ENCODE results near the gene AHSP.
A peak's percentile ranks its signal among the peaks of the same experiment; 100 is the strongest.
"Not testable (repeated sequence)": the region's sequence is repeated elsewhere in the genome, so short reads cannot be mapped to it uniquely, and the experiment has no call there.

The AHSP gene

DNA sequence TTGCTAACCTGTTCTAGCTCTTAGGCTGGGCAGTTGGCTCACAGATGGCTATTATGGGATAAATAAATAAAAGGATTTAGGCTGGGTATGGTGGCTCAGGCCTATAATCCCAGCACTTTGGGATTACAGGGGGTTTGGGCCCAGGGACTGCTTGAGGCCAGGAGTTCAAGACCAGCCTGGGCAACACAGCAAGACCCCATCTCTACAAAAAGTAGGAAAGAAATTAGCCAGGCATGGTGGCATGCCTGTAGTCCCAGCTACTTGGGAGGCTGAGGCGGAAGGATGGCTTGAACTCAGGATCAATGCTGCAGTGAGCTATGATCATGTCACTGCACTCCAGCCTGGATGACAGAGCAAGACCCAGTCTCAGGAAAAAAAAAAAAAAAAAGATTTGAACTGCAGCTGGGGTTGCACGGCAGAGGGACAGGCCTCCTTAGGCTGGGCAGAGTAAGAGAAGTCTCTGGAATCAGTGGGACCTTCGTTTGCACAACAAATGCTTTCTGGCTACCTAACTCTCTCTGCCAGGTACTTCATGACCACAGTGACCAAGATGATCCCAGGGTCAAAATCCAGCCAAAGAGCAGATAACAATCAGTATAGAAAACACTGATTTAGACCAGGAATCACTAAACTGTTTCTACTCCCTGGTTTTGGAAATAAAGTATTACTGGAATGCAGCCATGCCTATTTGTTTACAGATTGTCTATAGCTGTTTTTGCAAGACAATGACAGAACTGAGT lies 26.3 kb upstream of the AHSP start:
- ATAC-seq, result no peak

DNA sequence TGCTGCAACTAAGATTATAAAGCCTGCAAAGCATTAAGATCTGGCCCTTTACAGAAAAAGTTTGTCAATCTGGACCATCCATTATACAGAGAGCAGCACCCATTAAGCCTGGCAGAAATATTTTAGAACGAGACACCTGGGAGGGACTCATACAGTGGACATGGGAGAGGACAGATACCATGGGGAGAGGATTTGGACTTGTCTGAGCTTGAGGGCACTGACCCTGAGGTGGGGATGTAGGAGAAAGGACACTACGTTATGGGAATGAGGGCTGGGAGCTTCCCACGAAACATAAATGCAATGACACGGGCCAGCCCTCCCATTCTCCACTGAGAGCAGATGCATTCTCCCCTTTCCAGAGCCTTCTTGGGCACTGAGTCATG lies 25.7 kb upstream of the AHSP start:
- ATAC-seq, result no peak

DNA sequence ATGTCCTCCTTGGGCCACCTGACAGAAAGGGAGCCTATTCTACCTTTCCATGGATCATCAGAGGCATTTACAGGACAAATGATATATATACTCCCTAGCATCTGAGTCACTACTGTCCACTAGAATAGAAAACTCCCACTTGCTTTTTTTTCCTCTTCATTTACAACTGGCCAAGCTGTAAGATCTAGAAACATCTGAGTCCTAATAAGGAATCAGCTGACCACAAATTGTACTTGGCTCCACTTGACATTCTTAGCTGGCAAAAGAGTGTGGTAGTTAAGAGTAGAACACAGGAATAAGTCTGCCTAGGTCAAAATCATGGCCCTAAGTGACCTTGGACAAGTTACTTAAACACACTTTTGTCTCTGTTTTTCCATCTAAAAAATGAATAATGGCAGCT lies 24.7 kb upstream of the AHSP start:
- no peak for ATAC-seq

DNA sequence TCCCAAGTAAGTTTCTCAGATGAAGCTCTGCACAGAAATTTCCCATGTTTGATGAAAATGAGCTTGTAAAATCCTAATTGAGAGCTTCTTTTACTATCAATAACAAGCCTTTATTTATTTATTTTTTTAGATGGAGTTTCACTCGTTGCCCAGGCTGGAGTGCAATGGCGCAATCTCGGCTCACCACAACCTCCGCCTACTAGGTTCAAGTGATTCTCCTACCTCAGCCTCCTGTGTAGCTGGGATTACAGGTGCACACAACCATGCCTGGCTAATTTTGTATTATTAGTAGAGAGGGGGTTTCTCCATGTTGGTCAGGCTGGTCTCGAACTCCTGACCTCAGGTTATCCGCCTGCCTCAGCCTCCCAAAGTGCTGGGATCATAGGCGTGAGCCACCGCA lies 24.1 kb upstream of the AHSP start:
- ATAC-seq, result not testable (repeated sequence)

DNA sequence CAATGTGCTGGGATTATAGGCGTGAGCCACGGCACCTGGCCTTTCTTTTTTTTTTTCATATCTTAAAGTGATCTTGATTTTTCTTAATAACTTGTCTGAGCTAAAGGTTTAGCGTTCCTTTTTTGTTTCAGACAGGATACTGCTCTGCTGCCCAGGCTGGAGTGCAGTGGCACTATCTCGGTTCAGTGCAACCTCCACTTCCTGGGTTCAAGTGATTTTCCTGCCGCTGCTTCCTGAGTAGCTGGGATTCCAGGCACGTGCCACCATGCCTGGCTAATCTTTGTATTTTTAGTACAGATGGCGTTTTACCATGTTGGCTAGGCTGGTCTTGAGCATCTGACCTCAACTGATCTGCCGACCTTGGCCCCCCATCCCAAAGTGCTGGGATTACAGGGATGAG lies 23.5 kb upstream of the AHSP start:
- ATAC-seq, result no peak

DNA sequence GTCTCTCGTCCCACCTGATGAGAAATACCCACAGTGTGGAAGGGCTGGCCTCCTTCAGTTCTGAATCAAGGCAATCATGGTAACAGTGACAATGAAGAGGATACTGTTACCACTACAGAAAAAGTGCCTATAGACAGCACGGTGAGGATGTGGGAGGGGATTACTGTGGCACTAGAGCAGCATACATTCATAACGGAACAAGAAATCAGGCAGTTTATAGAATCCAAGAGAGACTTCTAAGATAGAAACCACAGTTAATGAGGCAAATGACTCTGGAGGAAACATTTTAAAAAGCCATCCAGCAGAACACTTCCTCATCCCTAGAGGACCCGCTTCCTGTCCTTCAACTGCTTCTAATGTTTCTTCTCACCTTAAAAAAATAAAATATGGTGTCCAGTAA lies 22.2 kb upstream of the AHSP start:
- peak; percentile 53 to 58 for ATAC-seq

DNA sequence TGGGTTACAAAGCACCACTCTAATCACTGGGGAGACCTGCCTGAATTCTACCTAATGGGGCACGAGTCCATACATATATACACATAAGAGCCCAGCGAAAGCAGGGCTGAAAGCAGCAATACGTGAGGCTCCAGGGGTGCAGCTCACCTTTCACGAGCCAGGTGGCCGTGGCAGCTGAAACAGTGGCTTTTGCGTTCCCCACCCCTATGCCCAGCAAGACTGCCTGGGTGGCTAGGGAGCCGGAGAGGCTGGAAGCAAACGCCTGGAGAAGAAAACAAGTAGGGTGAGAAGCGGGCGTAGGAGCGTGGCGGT lies 20.1 kb upstream of the AHSP start:
- ATAC-seq, result no peak

DNA sequence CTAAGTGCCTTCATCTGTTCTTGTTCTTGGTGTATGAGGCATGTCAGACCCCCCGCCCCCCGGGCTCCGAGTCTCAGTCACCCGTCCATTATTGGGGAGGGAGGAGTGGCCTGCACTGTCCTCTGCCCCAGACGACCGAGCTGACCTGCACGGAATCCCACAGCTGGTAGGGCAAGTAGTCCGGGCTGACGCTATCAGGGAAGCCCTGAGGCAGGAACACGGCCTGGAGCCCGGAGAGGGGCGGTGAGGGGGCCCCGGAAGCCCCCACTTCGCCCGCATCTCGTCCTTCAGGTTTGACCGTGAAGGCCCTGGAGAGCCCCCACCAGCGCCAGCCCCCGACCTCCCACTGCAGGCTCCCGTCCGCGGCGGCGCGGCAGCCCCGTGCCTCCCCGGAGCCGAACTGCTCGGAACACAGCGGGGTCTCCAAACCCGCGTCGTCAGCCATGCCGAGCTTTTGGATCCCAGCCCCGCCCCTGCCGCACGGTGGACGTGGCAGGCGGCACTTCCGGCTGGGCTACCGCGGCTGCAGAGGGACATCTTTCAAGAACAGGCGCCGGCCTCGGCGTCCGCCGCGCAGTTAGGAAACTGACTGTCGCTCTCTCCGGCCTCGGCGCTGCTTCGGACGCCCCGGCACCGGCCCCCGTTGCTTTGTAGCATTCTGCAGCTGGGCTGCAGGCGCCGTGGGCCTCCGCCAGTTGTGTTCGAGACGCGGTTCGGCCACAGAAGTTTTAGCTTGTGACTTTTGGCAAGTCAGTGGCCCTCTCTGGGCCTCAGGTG lies 19.6 kb upstream of the AHSP start, which contains the start of gene RUSF1:
TSS of gene RUSF1 (minus strand) at position 463 of the 777 bp plus-strand sequence. CDS start at position 445, 18 bp downstream.
- peak; percentile 88 for ATAC-seq

DNA sequence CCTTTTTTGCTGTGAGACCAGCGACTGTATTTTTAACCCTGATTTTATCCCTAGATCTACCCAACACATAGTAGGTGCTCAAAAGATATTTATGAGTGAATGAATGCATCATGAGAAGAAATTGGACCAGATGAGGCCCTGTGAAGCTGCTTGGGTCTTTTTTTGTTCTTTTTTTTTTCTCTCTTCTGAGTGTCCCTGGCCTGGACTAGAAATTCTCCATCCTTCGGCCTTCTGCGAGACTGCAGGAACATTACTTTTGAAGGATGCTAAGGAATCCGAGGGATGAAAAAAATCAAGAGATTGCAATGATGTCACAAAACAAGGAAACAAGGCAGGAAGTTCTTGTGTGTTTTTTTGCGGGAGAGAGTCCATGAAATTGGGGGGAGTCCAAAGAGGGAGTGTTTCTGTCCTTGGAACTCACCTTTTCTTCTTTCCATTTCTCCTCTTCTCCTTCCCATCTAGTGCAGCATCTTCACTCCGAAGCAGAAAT lies 18.9 kb upstream of the AHSP start:
- no peak for ATAC-seq

DNA sequence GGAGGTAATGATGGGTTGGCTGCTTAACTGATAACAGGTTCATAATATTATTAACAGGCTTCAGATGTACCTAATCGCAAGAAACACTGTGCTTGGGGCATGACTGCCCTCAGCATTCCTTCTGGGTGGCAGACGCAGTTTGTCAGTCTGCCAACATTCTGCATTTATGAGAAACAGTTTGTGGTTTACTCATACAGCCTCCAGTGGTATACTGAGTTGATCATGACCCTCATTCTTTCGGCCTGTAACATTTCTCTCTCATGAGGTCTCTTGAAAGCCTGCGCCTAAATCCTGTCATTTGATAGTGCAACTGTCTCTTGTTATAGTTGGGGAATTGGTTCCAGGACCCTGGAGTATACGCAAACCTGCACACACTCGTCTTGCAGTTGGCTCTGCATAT lies 14.6 kb upstream of the AHSP start:
- ATAC-seq, result no peak

DNA sequence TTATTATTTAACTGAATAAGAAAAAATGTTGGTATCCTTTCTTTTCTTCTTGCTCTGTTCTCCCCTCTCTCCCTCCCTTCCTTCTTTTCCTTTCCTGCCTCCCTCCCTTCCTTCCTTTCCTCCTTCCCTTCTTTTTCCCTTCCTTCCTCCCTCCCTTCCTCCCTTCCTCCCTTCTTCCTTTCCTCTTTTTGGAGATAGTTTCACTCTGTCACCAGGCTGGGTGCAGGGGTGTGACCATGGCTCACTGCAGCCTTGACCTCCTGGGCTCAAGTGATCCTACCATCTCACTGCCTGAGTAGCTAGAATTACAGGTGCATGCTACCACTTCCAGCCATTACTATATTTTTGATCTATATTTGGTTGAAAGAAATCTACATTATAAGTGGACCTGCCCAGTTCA lies 13.8 kb upstream of the AHSP start:
- no peak for ATAC-seq

DNA sequence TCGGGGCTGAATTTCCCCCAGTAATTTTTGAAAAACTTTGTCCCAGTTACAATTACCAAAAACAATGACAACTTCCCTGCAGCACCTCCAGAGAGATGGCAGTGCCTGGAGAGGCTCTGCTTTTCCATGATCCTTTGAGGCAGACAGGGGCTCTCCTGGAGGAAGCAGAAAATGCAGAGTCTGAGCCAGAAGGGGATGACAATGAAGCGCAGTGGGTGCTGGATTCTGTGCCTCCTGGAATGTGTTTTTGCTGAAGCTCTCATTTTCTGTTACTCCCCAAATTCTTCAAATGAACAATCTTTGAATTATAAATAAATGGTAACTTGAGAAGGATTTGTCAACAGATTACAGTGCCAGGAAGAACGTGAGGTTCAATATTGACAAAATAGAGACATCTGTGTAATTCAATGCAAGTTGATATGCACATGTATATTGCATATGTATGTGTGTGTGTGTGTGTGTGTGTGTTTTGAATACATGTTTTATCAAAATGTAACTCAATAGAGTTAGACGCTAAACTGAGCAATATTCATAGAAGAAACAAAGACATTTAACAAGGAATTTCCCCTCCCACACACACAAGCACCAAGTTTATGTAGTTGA lies 9.8 kb upstream of the AHSP start:
- ATAC-seq, result no peak

DNA sequence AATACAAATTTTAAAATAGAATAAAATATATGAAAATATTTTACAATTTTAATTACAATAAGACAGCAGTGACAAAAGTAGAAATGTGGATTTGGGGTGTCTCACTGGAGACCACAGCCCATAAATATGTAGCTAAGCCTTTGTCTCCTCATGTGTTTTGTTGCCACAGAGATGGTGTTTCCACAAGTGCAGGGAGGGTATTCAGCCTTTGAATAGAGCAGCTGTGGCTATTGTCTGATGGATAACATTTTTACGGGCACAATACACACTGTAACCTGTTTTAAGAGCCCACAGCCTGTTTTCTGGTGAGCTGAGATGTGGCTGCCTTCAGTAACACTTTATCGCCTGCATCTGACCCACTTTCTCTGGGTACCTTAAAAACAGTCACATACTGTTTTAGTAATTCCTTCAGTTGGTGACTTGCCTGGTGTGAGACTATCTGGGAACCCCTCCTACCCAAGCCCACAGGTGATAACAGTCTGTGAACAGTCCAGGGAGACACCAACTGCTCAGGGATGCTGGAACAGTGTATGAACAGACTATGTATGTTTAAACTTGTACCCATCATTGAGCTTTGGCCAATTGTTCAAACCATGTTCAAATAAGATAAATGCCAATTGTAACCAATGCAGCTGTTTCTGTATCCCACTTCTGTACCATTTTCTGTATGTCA lies 7.8 kb upstream of the AHSP start:
- no peak for ATAC-seq

DNA sequence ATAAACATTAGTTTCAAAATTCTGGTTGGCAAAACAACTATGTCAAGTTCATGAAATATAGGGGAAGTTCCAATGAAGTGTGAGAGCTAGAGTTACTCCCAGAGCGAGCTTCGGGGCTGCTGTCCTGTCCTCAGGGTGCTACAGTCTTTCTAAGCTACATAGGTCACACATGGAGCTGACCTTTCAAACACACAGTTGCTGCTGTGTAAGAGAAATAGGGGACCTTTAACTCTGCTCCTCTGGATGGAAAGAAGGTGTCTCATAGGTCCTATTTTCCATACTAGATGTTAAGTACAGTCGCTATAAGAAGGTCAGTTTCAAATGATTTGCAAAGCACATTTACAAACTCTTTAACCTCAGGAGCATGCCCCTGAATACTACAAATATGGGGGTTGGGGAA lies 6.3 kb upstream of the AHSP start:
- no peak for ATAC-seq

DNA sequence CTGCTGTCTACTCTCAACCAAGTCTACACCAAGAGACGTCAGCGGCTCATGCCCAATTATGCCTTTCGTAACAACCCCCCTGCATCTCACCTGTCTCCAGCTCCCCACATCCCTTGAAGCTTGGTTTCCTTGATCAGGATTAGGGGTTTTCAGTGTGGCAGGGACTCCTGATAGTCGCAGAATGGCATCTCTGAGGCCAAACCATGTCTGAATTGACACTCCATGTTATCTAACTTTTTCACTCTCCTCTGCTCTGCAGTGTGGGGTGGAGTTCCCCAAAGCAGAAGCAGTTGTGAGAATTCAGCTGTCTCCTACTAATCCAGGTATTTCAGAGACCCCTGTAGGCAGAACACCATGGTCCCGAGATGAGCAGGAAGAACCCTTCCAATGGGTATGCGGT lies 5.6 kb upstream of the AHSP start:
- ATAC-seq, result no peak

DNA sequence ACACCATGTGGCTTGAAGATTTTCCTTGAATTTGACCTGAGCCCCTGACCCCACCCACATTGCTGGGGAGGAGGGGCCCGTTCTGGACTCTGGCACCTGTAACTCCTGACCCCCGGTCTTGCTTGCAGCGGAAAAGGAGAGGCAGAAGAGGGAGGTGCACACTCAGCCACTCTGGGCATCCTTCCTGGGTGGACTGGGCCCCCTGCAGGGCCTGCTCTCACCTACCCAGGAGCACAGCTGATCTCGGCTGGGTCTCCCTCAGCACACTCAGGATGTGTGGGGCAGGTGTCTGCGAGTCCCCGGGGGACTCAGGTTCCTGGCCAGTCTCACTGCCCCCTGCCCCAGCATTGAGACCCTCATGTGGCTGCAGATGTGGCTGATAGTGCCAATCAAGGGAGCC lies 3.9 kb upstream of the AHSP start:
- ATAC-seq, result not testable (repeated sequence)

DNA sequence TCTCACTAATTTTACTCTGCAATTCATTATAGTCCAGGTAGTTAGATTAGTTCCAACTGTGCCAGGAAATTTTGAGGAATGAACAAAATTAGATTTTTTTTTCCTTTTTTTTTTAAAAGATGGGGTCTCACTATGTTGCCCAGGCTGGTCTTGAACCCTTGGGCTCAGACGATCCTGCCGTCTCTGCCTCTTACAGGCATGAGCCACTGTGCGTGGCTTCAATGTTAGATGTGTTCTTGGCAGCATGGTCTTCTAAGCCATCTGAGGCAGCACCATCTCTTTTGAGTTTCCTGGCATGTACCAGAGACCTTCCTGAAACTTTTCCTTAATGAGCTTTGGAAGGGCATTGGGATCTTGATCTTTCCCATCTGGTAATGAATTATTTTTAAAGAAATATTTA lies 2.6 kb upstream of the AHSP start:
- no peak for ATAC-seq

DNA sequence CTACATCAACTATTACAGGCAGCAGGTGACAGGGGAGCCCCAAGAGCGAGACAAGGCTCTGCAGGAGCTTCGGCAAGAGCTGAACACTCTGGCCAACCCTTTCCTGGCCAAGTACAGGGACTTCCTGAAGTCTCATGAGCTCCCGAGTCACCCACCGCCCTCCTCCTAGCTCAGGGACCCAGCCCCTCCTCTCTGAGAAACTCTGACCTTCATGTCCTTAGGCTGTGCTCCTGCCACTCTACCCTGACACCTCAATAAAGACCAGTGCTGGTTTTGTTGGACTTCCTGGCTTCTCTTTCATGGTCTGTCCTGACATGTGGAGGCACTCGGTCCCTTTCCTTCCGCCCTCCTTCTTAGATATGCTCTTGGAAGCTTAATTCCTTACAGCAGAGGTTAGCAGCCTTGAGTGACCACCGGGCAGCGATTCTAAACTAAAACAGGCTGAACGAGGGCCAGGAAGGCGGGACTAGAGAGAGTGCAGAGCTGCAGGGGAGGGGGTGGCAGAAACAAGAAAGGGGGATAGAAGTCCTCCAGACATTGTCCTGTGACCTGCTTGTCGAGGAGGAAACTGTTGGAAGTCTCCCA lies 915 bp downstream of the AHSP start:
- ATAC-seq, result no peak

DNA sequence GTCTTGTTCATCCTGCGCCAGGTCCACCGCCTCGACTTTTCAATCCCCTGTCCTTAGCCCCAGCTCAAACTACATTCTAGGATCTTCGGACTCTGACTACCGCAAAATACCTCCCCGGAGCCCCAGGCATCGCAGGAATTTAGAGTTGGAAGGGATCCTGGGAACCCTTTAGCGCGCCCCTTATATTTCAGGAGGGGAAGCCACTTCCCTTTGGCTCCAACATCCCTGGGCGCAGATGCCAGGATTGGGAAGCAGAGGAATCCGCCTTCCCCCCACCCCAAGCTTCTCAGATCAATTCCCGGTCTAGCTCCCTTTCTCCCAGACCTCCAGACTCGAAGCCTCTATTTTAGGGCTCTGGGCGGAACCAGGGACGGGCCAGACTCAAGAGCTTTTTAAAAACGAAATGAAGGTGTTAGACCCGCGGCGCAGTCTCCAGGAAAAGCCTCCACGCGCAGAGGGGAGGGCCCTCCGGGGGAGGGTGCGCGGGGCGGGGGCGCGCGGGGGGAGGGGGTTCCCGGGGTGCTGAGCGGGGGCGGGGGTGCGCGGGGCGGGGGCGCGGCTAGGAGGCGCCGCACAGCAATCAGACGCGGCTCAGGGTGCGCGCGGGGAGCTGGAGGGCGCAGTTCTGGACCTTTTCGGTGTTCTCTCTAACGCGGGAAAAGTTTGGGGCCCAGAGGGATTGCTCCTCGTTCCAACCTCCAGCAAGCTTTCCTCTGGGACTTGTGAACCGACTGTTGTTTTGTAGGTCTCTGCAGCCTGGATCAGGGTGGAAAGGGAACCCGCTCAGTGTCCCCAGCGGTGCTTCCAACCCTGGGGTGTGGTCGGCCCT lies 1.6 kb downstream of the AHSP start:
- ATAC-seq, result peak in 1 of 2 donors; percentile 27

DNA sequence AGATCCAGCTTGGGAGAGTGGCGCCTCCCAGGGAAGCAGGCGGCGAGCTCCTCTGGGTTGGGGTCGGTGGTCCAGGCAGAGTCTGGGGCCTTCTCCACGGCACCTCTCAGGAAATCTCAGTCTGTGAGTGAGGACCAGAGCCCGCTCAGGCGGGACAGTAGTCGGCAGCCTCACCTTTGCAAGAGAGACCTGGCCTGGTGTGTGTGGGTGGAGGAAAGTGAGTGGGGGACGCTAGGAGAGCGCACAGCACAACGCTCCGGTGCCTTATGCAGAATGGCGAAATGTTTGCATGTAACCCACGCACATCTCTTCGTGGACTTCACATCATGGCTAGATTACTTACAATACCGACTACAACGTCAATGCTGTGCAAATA lies 2.2 kb downstream of the AHSP start:
- ATAC-seq, result no peak

DNA sequence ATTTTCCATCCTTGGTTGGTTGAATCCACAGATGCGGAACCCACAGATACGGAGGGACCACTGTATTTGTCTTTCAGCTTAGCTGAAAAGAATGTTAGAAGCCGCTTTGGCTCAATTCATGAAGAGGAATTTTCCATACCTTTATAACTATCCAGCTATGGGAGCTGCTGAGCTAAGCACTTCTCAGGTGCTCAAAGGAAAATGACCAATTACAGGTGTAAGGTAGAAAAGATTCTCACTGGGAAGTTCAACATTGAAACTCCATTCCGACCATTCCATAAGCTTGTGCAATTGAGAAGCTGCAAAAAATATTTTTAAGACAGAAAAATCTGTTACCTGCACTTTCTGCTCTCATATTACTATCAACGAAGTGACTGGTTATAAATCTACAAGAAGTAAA lies 2.7 kb downstream of the AHSP start:
- no peak for ATAC-seq

DNA sequence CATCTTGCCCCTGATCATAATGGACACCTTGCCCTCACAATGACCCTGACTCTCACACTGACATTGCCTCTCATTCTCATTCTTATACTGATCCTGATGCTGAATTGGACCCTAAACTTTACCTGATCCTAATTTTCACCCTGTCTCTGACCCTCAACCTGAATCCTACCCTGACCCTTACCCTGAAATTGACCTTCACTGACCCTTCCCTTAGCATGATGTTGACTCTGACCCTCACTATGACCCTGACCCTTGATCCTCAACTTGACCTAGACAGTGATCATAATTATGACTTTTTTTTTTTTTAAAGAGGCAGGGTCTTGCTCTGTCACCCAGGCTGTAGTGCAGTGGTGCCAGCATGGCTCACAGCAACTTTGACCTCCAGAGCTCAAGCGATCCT lies 3.4 kb downstream of the AHSP start:
- ATAC-seq, result no peak
